Activated CD4-positive, alpha-beta T cell treated with anti-CD3 and anti-CD28 coated beads for 36 hours (primary cell): ENCODE measurements around the gene DBET. TPM values are rescaled to one million over a fixed set of nuclear protein-coding genes. Genes with fewer than 3 reads are reported as not detected.
"Not testable (repeated sequence)": the region's sequence is repeated elsewhere in the genome, so short reads cannot be mapped to it uniquely, and the experiment has no call there.

Experiments used
- ATAC-seq: fragments of 200-7000 bp; cut with Tn5 transposase; one replicate; pipeline ENCODE4 v1.10.0; 2021; ENCODE audit warnings: mild to moderate bottlenecking, moderate library complexity
- CTCF ChIA-PET: fragments of 350-600 bp; sonication (Branson Sonifier 250); formaldehyde crosslinking; loops from one replicate; lab custom pipeline; 2021; ENCODE audit warnings: antibody characterized with exemption; lab: Charles Lee
- POLR2A ChIA-PET: fragments of 350-600 bp; sonication (Branson Sonifier 250); formaldehyde crosslinking; loops from one replicate; lab custom pipeline; 2021; ENCODE audit warnings: antibody characterized with exemption, inconsistent platforms; lab: Charles Lee
- DNase-seq: peaks from one replicate; pipeline ENCODE4 v3.0.0-alpha.2; 2020
- H3K27ac Mint-ChIP-seq: one replicate; pipeline ENCODE4 v1.8.0; 2021; ENCODE audit warnings: mixed read lengths
- H3K27me3 Mint-ChIP-seq: one replicate; pipeline ENCODE4 v1.8.0; 2021; ENCODE audit warnings: mixed read lengths
- H3K36me3 Mint-ChIP-seq: one replicate; pipeline ENCODE4 v1.8.0; 2021; ENCODE audit warnings: low read depth, mixed read lengths
- H3K4me1 Mint-ChIP-seq: one replicate; pipeline ENCODE4 v1.8.0; 2021; ENCODE audit warnings: mixed read lengths
- H3K4me3 Mint-ChIP-seq: one replicate; pipeline ENCODE4 v1.8.0; 2021; ENCODE audit warnings: mild to moderate bottlenecking, moderate library complexity, mixed read lengths
- H3K9me3 Mint-ChIP-seq: one replicate; pipeline ENCODE4 v1.8.0; 2021; ENCODE audit warnings: low read depth, mixed read lengths
- intact Hi-C, 2 experiments: fragments of 100-400 bp; cut with DNase I in 1 of 2; cut with micrococcal nuclease in 1 of 2; formaldehyde crosslinking; loops; one replicate each; pipeline versions ENCODE4 v1.14.2 to v1.15.1; 2022 to 2024; cut with DNase I, micrococcal nuclease
- total RNA-seq, 2 experiments: library from RNA; stranded (reverse); gene quantifications; one replicate each; pipeline ENCODE4 v1.2.3, GENCODE V29; 2021

Gene DBET
- total RNA-seq, 2 experiments from 2014 or later: not detected

DNA sequence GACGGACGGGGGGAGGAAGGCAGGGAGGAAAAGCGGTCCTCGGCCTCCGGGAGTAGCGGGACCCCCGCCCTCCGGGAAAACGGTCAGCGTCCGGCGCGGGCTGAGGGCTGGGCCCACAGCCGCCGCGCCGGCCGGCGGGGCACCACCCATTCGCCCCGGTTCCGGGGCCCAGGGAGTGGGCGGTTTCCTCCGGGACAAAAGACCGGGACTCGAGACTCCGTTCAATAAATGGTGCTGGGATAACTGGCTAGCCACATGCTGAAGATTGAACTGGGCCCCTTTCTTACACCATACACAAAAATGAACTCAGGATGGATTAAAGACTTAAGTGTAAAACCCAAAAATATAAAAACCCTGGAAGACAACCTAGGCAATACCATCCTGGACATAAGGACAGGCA lies 28.8 kb downstream of the DBET start:
- ATAC-seq, H3K4me3 Mint-ChIP-seq, H3K27me3 Mint-ChIP-seq, H3K36me3 Mint-ChIP-seq, DNase-seq, CTCF ChIA-PET, intact Hi-C loops, POLR2A ChIA-PET, H3K9me3 Mint-ChIP-seq, H3K27ac Mint-ChIP-seq, H3K4me1 Mint-ChIP-seq: not testable (repeated sequence)

DNA sequence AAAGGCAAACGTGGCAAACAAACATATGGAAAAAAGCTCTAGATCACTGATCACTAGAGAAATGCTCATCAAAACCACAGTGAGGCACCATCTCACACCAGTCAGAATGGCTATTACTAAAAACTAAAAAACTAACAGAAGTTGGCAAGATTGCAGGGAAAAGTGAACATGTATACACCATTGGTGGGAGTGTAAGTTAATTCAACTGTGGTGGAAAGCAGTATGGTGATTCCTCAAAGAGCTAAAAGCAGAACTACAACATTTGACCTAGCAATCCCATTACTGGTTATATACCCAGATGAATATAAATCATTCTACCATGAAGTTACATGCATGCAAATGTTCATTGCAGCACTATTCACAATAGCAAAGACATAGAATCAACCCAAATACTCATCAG lies 29.7 kb downstream of the DBET start:
- POLR2A ChIA-PET, H3K36me3 Mint-ChIP-seq, H3K27me3 Mint-ChIP-seq, H3K9me3 Mint-ChIP-seq, CTCF ChIA-PET, DNase-seq, H3K27ac Mint-ChIP-seq, ATAC-seq, intact Hi-C loops, H3K4me1 Mint-ChIP-seq, H3K4me3 Mint-ChIP-seq: not testable (repeated sequence)

DNA sequence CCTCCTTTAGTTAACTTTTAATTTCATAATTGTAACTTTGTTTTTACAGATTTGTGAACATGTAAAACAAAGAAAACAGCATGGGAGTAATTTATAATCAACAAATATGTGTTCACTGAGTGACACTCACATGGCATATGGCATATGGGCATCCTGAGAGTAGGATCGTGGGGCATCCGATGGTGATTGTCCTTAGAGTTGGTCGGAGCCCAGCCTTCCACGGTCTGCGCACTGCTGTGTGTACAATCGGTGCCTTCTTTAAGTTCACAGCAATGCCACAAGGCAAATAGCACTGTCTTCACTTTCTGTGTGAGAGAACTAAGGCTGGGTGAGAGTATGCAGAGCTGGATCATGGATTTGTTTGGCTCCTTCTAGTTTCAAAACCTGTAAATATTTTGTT lies 31.0 kb downstream of the DBET start:
- H3K4me3 Mint-ChIP-seq, ATAC-seq, H3K36me3 Mint-ChIP-seq, H3K27ac Mint-ChIP-seq, POLR2A ChIA-PET, H3K27me3 Mint-ChIP-seq, DNase-seq, CTCF ChIA-PET, H3K9me3 Mint-ChIP-seq, intact Hi-C loops, H3K4me1 Mint-ChIP-seq: not testable (repeated sequence)

DNA sequence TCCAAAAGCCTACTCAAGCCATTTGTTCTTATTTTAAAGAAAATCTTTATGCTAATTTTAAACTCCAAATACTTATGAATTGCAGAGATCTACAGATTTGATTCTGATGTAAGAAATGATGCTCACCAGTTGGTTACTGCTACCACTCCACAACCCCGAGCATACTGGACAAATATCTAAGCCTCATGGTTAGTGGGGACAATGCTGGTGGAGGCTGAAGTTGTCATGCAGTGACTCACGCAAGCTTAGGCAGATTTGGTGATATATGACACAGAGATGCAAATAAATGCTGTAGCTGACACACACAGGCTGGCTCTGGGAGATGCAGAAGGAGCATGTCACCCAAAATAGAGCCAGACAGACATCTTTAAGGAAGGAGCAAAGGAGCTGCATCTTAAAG lies 35.3 kb downstream of the DBET start:
- H3K4me1 Mint-ChIP-seq, CTCF ChIA-PET: not testable (repeated sequence)

DNA sequence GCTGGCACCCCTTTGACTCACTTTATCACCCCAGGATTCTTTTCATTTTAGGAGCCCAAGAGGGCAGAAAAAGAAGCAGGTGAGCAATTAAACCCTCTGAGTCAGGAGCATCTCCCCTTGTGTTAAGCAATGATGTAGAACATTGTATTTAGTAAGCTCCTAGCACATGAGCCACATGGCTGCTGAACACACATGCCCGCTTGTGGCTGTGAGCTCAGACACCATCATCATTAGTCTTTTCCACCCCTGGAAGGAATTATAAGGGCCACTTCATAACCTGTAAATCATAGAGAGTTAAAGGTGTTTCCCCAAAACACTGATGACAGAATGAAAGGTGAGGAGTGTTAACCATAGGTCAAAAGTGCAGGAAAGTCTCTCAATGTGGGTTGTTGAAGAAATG lies 37.2 kb downstream of the DBET start:
- H3K4me3 Mint-ChIP-seq, ATAC-seq, H3K27ac Mint-ChIP-seq, DNase-seq, H3K9me3 Mint-ChIP-seq, H3K27me3 Mint-ChIP-seq, intact Hi-C loops, POLR2A ChIA-PET, H3K4me1 Mint-ChIP-seq, CTCF ChIA-PET, H3K36me3 Mint-ChIP-seq: not testable (repeated sequence)

More for the DNA sequence above, 35.3 kb downstream of the DBET start:
- H3K9me3 Mint-ChIP-seq, H3K36me3 Mint-ChIP-seq, ATAC-seq, H3K27ac Mint-ChIP-seq, H3K4me3 Mint-ChIP-seq, POLR2A ChIA-PET, H3K27me3 Mint-ChIP-seq, intact Hi-C loops, DNase-seq: not testable (repeated sequence)

DNA sequence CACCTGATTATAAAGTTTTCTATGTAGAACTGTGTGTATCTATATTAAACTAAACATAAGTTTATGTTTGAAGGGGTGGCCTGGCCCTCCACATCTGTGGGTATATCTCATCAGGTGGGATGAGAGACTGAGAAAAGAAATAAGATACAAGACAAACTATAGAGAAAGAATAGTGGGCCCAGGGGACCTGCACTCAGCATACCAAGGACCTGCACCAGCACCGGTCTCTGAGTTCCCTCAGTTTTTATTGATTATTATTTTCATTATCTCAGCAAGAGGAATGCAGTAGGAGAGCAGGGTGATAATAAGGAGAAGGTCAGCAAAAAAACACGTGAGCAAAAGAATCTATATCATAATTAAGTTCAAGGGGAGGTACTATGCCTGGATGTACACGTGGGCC lies 41.9 kb downstream of the DBET start:
- H3K4me3 Mint-ChIP-seq, intact Hi-C loops, POLR2A ChIA-PET, ATAC-seq, CTCF ChIA-PET, DNase-seq, H3K9me3 Mint-ChIP-seq, H3K4me1 Mint-ChIP-seq, H3K27ac Mint-ChIP-seq, H3K36me3 Mint-ChIP-seq, H3K27me3 Mint-ChIP-seq: not testable (repeated sequence)

DNA sequence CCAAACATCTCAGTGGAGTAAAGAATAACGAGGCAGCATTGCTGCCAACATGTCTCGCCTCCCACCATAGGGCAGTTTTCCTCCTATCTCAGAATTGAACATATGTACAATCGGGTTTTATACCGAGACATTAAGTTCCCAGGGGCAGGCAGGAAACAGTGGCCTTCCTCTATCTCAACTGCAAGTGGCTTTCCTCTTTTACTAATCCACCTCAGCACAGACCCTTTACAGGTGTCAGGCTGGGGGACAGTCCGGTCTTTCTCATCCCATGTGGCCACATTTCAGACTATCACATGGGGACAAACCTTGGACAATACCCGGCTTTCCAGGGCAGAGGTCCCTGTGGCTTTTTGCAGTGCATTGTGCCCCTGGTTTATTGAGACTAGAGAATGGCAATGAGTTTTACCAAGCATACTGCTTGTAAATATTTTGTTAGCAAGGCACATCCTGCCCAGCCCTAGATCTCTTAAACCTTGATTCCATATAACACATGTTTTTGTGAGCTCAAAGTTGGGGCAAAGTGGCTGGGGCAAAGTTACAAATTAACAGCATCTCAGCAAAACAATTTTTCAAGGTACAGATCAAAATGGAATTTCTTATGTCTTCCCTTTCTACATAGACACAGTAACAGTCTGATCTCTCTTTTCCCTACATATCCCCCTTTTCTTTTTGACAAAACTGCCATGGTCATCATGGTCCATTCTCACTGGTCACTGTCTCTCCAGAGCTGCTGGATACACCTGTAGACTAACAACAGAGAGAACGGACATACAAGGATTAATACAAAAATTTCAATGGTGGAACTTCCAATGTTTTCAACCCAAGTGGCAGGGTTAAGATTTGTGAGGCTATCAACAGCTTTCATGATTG lies 42.5 kb downstream of the DBET start:
- H3K4me3 Mint-ChIP-seq, POLR2A ChIA-PET, H3K9me3 Mint-ChIP-seq, ATAC-seq, CTCF ChIA-PET, H3K27me3 Mint-ChIP-seq, DNase-seq, intact Hi-C loops, H3K27ac Mint-ChIP-seq, H3K36me3 Mint-ChIP-seq, H3K4me1 Mint-ChIP-seq: not testable (repeated sequence)

DNA sequence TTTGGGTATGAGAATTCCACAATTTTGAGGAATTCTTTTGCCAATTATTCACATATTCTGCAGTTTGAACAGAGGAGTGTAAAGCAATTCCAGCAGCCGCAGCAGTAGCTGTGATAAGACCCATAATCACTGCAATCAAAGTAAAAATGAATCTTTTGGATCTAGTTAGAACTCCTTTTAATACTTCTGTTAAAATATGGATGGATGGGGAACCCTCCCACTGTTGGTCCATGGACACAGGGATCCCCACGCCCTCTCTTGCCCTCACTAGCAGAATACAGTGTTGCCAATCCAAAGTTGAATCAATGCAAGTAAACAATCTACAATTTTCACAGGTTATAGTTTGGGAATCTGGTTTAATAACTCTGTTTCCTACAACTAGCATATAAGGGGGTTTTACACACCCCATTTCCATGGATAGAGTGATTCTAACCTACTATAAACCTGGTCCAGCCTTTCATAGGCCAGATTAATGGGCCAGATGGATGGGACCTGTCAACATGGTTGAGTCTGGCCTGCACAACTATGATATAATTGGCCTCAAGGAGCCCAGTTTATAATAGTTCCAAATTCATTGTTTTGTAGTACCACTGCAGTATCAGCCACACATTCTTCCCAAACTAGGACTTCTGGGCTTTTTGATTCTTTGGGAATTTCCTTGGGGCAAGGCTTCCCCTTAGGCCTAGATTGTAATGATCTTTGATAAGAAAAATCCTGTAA lies 43.6 kb downstream of the DBET start:
- H3K27ac Mint-ChIP-seq, ATAC-seq, H3K4me1 Mint-ChIP-seq, intact Hi-C loops, H3K4me3 Mint-ChIP-seq, DNase-seq, CTCF ChIA-PET, H3K9me3 Mint-ChIP-seq, H3K27me3 Mint-ChIP-seq, H3K36me3 Mint-ChIP-seq, POLR2A ChIA-PET: not testable (repeated sequence)

DNA sequence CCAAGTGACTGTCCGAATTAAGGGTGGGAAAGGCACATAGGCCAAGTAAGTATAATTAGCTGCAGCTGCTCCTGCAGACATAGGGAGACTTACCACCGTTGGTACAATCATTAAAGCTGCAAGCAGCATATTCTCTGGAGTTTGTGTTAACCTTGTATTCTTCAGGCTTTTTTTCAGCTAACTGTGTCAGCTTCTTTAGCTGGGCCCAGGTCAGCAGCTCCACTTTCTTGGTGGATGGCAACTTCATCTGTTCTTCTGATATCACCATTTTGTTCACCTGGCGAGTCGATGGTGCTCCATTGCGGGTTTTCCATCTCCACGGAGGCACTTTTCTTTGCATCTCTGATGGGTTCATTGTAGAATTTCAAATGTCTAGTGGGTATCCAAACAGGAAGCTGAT lies 44.5 kb downstream of the DBET start:
- intact Hi-C loops, H3K27ac Mint-ChIP-seq, H3K9me3 Mint-ChIP-seq, DNase-seq, H3K27me3 Mint-ChIP-seq, ATAC-seq, H3K36me3 Mint-ChIP-seq, H3K4me1 Mint-ChIP-seq, POLR2A ChIA-PET, H3K4me3 Mint-ChIP-seq, CTCF ChIA-PET: not testable (repeated sequence)

DNA sequence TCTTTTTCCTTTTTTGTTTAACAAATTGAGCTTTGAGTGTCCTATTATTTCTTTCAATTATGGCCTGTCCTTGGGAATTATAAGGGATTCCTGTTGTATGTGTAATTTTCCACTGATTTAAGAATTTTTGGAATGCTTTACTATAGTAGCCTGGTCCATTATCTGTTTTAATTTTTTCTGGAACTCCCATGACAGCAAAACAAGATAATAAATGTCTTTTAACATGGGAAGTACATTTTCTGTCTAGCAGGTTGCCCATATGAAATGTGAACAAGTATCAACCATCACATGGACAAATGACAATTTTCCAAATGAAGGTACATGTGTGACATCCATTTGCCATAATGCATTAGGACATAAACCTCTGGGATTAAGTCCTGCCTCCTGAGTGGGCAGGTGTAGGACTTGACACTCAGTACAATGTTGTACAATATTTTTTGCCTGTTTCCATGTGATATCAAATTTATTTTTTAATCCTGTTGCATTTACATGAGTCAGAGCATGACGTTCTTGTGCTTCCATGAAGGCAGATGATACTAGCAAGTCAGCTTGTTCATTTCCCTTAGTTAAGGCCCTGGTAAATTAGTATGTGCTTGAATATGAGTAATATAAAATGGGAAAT lies 45.2 kb downstream of the DBET start:
- H3K4me3 Mint-ChIP-seq, DNase-seq, CTCF ChIA-PET, H3K36me3 Mint-ChIP-seq, H3K9me3 Mint-ChIP-seq, ATAC-seq, POLR2A ChIA-PET, intact Hi-C loops, H3K27ac Mint-ChIP-seq, H3K27me3 Mint-ChIP-seq, H3K4me1 Mint-ChIP-seq: not testable (repeated sequence)

DNA sequence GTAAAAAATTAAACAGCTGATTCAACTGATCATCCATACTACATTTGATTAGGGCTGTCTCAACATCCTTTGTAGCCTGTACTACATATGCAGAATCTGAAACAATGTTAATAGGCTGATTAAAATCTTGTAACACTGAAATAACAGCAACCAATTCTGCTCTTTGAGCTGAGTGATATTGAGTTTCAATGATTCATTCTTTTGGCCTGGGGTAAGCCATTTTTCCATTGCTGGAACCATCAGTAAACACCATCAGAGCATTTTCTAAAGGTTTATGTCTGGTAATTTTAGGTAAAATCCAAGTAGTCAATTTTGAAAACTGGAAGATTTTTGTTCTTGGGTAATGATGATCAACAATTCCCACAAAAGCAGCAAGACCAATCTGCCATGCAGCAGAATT lies 45.7 kb downstream of the DBET start:
- H3K4me3 Mint-ChIP-seq, POLR2A ChIA-PET, H3K27ac Mint-ChIP-seq, H3K4me1 Mint-ChIP-seq, CTCF ChIA-PET, H3K27me3 Mint-ChIP-seq, intact Hi-C loops, H3K9me3 Mint-ChIP-seq, DNase-seq, H3K36me3 Mint-ChIP-seq, ATAC-seq: not testable (repeated sequence)
